Glutamatergic neuron (in vitro differentiated cells): ENCODE measurements around the gene CHST11. TPM values are rescaled to one million over a fixed set of nuclear protein-coding genes. Genes with fewer than 3 reads are reported as not detected.

Source experiments
- DNase-seq: peaks from one replicate; pipeline ENCODE4 v3.0.0; 2022
- H3K27ac Mint-ChIP-seq: one replicate; pipeline ENCODE4 v1.8.0; 2020; ENCODE audit warnings: mild to moderate bottlenecking, mixed read lengths, inconsistent platforms; ENCODE audit not compliant: unreplicated experiment
- H3K27me3 Mint-ChIP-seq: one replicate; pipeline ENCODE4 v1.8.0; 2020; ENCODE audit warnings: mild to moderate bottlenecking, moderate library complexity, mixed read lengths, inconsistent platforms; ENCODE audit not compliant: unreplicated experiment
- H3K36me3 Mint-ChIP-seq: one replicate; pipeline ENCODE4 v1.8.0; 2020; ENCODE audit warnings: mild to moderate bottlenecking, mixed read lengths, inconsistent platforms; ENCODE audit not compliant: unreplicated experiment
- H3K4me1 Mint-ChIP-seq: one replicate; pipeline ENCODE4 v1.8.0; 2020; ENCODE audit warnings: mild to moderate bottlenecking, low read depth, mixed read lengths, inconsistent platforms; ENCODE audit not compliant: unreplicated experiment
- H3K4me3 Mint-ChIP-seq: one replicate; pipeline ENCODE4 v1.8.0; 2020; ENCODE audit warnings: mild to moderate bottlenecking, mixed read lengths, inconsistent platforms; ENCODE audit not compliant: unreplicated experiment
- H3K9me3 Mint-ChIP-seq: one replicate; pipeline ENCODE4 v1.8.0; 2020; ENCODE audit warnings: mild to moderate bottlenecking, moderate library complexity, mixed read lengths, inconsistent platforms; ENCODE audit not compliant: unreplicated experiment
- total RNA-seq: library from RNA; stranded (reverse); fragmentation: NEBNext Ultra II Directional; extraction: Animal tissue kit (Norgen Biotek cat#: 25700); gene quantifications from one replicate; pipeline ENCODE4 v1.2.1, GENCODE V29; 2021; ENCODE audit not compliant: unreplicated experiment
- TF ChIP-seq, protein P1 (sequence below): fragments of 200-600 bp; sonication (generic); IDR thresholded peaks from one replicate; pipeline ENCODE4 v1.5.0; 2021; ENCODE audit not compliant: partially characterized antibody, unreplicated experiment

Gene CHST11
- total RNA-seq, 1 donor from 2014 or later: 11.5 TPM

- peaks cover 8% of the 10 kb centered on the region for H3K27me3 Mint-ChIP-seq
- no peaks in the 10 kb centered on the region for H3K9me3 Mint-ChIP-seq
- no peaks in the 10 kb centered on the region for H3K36me3 Mint-ChIP-seq
- H3K4me1 Mint-ChIP-seq: peaks cover 46% of the 10 kb centered on the region
- no peak overlapping the region for H3K4me3 Mint-ChIP-seq
- TF ChIP-seq, protein P1, sequence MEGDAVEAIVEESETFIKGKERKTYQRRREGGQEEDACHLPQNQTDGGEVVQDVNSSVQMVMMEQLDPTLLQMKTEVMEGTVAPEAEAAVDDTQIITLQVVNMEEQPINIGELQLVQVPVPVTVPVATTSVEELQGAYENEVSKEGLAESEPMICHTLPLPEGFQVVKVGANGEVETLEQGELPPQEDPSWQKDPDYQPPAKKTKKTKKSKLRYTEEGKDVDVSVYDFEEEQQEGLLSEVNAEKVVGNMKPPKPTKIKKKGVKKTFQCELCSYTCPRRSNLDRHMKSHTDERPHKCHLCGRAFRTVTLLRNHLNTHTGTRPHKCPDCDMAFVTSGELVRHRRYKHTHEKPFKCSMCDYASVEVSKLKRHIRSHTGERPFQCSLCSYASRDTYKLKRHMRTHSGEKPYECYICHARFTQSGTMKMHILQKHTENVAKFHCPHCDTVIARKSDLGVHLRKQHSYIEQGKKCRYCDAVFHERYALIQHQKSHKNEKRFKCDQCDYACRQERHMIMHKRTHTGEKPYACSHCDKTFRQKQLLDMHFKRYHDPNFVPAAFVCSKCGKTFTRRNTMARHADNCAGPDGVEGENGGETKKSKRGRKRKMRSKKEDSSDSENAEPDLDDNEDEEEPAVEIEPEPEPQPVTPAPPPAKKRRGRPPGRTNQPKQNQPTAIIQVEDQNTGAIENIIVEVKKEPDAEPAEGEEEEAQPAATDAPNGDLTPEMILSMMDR: no peak
- no peak for DNase-seq
- H3K27ac Mint-ChIP-seq: no peak overlapping the region
Observed at GRCh38 chr12:104626069-104626837, 169.5 kb downstream of the CHST11 start.

- Mint-ChIP-seq H3K9me3 (no peaks in the 10 kb centered on the region), H3K27ac (no peak overlapping the region), H3K4me3 (no peak overlapping the region), H3K36me3 (no peaks in the 10 kb centered on the region), H3K27me3 (peaks cover 8% of the 10 kb centered on the region), H3K4me1 (peaks cover 58% of the 10 kb centered on the region)
- TF ChIP-seq, protein P1: no peak
- no peak for DNase-seq
Observed at GRCh38 chr12:104627231-104627989, 170.7 kb downstream of the CHST11 start.

DNA sequence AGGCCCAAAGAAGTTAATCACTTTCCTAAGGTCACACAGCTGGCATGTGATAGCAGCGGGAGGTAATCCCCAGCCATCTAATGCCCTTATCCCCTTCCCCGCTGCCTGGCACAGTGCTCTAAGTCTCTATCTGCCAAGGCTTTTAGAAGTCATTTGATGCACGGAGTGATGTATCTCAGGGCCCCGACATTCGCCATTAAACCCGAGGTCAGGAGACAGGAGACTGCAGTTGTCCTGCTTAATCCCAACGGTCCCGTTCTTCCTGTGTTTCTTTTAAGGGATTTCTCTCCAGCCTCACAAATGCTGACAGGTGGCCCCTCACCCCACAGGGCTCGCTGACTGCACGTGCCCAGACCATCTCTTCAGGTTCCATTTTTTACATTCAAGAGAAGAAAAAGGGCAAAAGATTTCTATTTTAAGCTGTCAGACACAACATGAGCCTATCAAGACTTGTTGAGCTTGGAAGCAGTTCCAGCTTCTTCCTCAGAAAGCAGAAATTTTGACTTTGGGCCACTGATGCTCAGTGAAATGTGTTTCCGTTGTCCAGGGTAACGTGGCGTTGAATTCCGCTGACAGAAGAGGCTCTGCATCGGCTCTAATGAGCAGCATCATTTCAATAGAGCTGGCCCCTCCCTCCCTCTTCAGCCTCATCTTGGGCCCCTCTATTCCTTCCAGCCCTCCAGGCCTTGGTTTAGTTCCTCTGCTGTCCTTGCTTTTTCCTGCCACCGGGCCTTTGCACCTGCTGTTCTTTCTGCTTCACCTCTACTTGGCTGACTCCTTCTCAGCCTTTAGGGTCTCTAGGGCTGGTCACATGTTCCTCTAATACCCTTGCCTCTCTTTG lies 171.5 kb downstream of the CHST11 start:
- no peak for DNase-seq
- H3K27me3 Mint-ChIP-seq: peaks cover 12% of the 10 kb centered on the region
- H3K9me3 Mint-ChIP-seq: no peaks in the 10 kb centered on the region
- H3K4me1 Mint-ChIP-seq: peaks cover 56% of the 10 kb centered on the region
- H3K36me3 Mint-ChIP-seq: no peaks in the 10 kb centered on the region
- H3K27ac Mint-ChIP-seq: no peak overlapping the region
- H3K4me3 Mint-ChIP-seq: no peak overlapping the region
- TF ChIP-seq, protein P1: no peak

GRCh38 chr12:104628831-104629135 lies 172.0 kb downstream of the CHST11 start:
- Mint-ChIP-seq H3K4me1 (peaks cover 52% of the 10 kb centered on the region), H3K36me3 (no peaks in the 10 kb centered on the region), H3K27ac (no peak overlapping the region), H3K4me3 (no peak overlapping the region), H3K27me3 (peaks cover 12% of the 10 kb centered on the region), H3K9me3 (no peaks in the 10 kb centered on the region)
- TF ChIP-seq, protein P1: no peak
- no peak for DNase-seq
